GM20000 (cell line): Measurements from ENCODE around the gene ZFYVE26.

ENCODE experiments used
- DNase-seq: peaks from one replicate; pipeline ENCODE4 v3.0.0; 2012; ENCODE audit warnings: low spot score
- CTCF ChIP-seq: IDR thresholded peaks from 2 replicates; pipeline ENCODE4 v1.5.1; 2012; ENCODE audit warnings: mild to moderate bottlenecking, control low read depth; ENCODE audit errors: extremely low read depth, missing control alignments

Gene ZFYVE26

DNA sequence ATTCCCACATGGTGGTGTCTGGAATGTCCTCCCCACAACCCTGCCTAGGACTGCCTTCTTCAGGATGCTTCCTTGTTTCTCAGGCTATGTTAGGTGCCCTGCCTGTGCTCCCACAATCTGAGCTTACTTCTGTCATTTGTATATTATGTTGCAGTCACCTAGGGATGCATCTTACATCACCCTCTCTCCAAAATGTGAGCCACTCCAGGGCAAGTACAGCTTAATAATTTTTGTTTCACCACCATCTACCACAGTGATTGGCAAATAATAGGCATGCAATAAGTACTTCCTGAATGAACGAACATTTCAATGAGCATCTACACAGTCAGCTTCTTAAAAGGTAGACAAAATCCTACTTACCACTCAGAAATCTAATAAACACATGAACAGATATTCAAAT, 37.6 kb downstream of the ZFYVE26 start:
- no peak for TF ChIP-seq CTCF

GRCh38 chr14:67776653-67777322, 39.6 kb downstream of the ZFYVE26 start:
- DNase-seq, result no peak
- no peak for TF ChIP-seq CTCF

More for the DNA sequence above, 37.6 kb downstream of the ZFYVE26 start:
- no peak for DNase-seq

DNA sequence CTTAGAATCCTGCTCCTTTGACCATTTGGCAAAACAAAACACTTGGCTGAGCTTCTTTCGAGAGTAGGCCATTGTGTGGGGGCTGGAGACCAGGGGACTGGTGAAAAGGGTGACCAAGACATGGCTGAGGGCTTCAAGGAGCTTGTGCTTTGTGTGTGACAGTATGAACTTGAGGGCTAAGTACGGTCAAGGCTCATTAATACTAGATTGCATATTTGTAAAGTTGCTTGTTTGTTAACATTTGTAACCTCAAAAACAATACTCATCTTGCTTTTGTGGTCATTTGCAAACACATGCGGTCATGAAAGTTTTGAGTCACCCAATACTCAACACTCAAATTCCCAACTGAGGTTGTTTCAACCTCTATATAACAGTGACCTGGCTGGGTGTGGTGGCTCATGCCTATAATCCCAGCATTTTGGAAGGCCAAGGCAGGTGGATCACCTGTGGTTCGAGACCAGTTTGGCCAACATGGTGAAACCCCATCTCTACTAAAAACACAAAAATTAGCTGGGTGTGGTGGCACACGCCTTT, 42.5 kb downstream of the ZFYVE26 start:
- TF ChIP-seq CTCF, result no peak
- no peak for DNase-seq

DNA sequence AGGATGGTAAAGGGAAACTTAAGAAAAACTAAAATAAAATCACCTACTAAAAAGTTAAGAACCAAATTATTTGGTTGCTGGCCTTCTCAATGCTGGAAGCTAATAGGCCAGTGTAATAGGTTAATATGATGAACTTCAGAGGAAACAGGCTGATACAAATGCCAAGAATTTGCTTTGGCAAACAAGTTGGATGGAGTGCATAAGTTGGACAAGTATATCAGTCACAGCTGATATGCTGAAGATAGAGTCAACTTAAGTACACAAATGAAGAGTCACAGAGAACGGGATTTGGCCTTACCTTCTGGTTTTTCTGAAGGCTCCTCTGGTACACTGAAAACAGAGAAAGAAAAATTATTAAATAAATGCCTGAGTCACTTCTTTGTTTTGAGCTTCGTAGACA, 48.2 kb downstream of the ZFYVE26 start:
- no peak for TF ChIP-seq CTCF
- no peak for DNase-seq

- no peak for TF ChIP-seq CTCF
- no peak for DNase-seq
These were observed 50.2 kb downstream of the ZFYVE26 start for GRCh38 chr14:67766035-67766680.

GRCh38 chr14:67765192-67765834, 51.1 kb downstream of the ZFYVE26 start:
- no peak for DNase-seq
- TF ChIP-seq CTCF, result no peak

DNA sequence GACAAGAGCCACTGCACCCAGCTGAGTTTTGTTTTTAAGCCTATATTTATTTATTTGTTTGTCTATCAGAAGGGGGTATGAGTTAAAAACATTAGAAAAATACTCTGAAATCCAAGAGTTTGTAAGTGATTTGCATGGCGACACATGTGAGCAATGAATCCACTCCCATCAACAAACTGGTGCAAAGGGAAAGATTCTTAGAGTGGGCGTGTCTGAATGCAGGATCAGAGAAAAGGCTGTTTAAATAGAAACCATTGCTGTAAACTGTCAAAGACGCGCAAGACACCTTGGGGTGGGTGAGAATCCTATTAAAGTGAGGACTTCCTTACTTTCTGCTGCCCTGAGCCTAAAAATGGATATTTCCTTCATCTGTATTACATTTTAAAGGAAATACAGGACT, 51.9 kb downstream of the ZFYVE26 start:
- no peak for TF ChIP-seq CTCF

More for the DNA sequence above, 51.9 kb downstream of the ZFYVE26 start:
- no peak for DNase-seq
